NCI-H2107 treated with DMSO at 0.1 percent for 48 hours (cell line): ENCODE results near the gene LPAR3.
"Not testable (repeated sequence)": the region's sequence is repeated elsewhere in the genome, so short reads cannot be mapped to it uniquely, and the experiment has no call there.

Source experiments
- DNase-seq: peaks from one replicate; lab custom pipeline; 2025; ENCODE audit not compliant: unreplicated experiment; lab: John Stamatoyannopoulos, UW

Gene LPAR3

DNA sequence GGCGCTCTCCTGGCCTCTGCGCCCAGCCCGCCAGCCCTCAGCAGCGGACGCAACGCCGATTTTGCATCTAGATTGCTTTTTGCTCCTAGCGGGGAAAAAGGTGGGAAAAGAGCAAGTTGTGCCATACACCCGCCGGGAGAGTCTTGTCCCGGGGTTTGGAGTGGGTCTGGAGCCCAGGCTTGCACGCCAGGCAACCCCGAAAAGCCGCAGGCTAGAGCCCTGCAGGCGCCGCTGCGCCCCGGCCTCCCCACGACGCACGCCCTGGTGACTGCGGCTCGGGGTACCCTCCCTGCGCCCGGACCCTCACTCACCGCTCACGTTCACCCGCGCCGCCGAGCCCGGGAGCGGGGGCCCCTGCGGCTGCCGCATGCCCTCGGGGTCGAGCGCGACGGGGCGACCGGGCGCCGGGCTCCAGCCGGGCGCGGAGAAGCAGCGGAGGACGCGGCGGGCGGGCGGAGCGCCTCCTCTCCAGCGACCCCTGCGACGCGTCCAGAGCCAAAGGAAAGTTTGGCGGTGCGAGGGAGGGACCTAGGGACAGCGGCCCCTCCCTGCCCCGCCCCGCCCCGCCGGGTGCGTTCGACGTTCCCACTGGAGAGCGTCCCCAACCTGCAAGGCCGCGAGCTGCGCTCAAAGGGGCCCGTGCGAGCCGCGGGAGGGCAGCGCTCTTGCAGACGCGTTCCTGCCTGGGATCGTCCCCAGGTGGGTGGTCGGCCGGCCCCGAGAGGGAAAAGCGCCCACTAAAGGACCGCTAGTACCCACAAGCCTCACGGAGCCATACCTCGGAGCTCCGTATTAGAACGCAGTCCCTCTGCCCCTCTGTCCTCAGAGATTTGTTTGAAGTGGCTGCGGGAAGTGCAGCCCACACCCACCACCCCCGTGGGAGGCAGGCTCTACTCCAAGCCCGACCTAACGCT lies at the start of gene LPAR3:
Gene LPAR3 (minus strand): TSS at position 502 of the 914 bp plus-strand sequence. CDS start 27,086 bp downstream, outside the sequence.
- no peak for DNase-seq

DNA sequence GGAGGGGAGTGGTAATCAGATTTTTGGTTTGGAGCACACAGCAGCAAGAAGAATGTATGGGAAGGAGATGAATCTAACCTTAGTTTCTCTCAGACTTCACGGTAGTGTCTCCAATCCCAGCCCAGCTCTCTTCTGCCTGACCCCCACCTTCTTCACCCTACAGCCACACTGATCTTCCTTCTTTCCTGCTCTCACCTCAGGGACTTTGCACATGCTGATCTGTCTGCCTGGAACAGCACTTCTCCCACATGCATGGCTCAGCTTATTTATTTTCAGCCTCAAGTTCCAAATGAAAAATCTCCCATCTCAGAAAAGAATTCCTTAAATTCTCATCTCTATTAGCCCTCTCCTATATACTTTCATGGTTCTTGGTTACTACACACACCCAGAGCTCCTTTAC lies 48.8 kb upstream of the LPAR3 start:
- no peak for DNase-seq

GRCh38 chr1:84940481-84940880 lies 47.5 kb upstream of the LPAR3 start:
- DNase-seq = no peak

GRCh38 chr1:84939761-84940160 lies 46.8 kb upstream of the LPAR3 start:
- DNase-seq = no peak

- no peak for DNase-seq
Measured at GRCh38 chr1:84939151-84939550, 46.1 kb upstream of the LPAR3 start.

DNA sequence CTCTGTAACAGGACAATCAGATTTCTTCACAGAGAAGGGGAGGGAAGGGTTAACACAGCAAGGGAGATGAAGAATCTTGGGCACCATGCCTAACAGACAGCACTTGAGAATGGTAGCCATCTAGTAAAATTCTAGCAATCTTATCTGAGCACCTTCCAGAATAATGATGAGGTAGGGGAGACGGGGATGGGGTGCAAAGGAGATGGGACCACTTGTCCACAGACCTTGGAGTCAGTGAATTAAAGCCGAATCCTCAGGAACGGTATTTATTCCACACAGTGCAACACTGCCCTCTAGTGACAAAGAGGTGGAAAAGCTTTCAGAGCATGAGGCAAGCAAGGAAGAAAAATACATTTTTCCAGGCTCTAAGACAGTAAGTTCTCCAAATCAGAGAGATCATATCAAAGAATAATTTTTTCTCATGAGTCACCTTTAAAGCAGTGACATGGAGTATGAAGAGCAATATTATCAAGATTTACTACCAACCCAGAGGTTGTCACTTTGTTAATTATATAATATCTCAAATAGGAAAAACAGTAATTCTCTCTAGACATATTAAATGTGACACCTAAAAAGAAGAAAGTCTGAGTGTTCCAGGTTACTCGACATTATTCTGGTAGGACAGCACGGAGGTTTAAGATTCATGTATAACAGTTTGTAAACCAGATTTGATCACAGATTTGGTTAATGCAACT lies 43.3 kb upstream of the LPAR3 start:
- DNase-seq = peak; percentile 54

- no peak for DNase-seq
Measured at GRCh38 chr1:84933011-84933611, 40.1 kb upstream of the LPAR3 start.

- no peak for DNase-seq
Measured at GRCh38 chr1:84930831-84931230, 37.8 kb upstream of the LPAR3 start.

- no peak for DNase-seq
Measured at GRCh38 chr1:84930329-84930728, 37.3 kb upstream of the LPAR3 start.

DNA sequence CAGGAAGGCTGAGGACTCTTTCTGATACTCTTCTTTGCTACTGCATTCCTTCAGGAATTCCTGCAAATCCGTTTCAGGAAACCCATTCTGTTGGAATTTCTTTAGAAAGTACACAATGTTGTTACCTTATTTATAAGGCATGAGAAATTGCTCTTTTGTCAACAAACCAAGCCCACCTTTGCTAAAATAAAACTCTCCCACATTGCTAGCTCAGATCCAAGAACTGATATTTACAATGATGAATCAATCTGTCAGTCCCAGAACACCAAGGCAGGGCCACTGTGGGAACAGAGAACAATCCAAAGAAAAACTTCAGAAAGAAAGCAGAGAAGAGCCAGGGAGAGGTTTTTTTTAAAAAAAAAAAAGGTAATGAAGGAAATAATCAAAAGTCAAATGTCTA lies 36.6 kb upstream of the LPAR3 start:
- DNase-seq = no peak

- DNase-seq = no peak
Measured at GRCh38 chr1:84928979-84929378, 36.0 kb upstream of the LPAR3 start.

- no peak for DNase-seq
Measured at GRCh38 chr1:84923317-84923716, 30.3 kb upstream of the LPAR3 start.

- no peak for DNase-seq
Measured at GRCh38 chr1:84920159-84920558, 27.2 kb upstream of the LPAR3 start.

GRCh38 chr1:84919461-84919970 lies 26.5 kb upstream of the LPAR3 start:
- no peak for DNase-seq

DNA sequence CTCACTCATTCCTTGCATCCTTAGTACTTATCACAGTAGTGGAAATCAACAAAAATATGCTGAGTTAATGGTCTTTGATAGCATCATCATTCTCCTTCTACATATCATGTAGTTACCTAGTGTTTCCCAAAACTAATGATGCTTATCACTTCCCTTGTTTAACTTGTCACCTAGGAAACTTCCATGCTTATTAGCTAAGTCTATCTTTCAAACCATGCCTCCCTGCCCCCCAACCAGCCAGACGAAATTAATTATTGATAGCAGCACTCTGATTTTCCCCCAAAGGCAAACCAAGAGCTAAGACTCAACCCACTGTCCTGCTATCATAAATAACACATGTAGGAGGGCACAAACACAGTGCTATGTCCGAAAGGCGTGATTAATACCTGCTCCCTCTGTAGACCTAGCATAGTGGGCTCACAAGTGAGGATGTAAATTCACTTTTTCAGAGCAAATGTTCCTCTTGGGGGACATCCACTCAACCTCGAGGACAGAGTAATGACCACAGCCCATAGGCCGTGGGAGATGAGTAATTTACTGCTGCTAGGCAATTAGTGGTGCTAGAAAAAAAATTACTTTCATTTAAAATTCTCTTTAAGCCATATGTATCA lies 25.8 kb upstream of the LPAR3 start:
- DNase-seq = no peak

DNA sequence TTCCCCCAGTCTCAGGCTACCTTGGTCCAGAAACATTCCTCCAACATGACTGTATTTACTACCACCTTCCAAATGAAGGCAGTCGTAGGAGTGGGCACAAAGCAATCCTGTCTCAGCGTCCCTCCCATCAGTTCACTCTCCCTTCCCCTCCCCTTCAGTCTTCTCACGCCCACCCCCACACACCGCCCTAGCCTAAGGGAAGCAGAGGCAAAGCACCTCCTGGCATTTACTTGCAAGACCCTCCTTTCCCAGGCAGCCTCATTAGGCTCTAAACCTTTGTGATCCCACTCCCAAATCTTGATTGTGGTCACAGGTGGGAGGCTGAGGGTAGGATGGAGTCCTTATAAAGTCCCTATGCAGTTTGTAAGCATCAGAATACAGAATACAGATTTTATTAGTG lies 23.9 kb upstream of the LPAR3 start:
- no peak for DNase-seq

DNA sequence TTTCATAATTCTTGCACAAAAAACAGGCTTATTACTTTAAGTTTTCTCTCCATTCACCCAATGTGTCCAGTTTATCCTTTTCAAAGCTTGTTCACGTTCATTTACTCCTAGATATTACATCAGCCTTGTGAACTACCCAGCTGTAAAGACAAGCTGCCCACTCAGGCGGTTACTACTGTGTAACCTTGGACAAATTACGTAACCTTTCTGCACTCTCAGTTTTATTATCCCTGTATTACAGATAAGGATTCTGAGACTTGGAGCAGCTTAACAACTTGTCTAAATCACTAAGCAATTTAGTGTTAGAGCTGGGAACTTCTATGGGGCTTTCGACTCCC lies 20.5 kb upstream of the LPAR3 start:
- no peak for DNase-seq

- DNase-seq = no peak
Measured at GRCh38 chr1:84912726-84913554, 19.9 kb upstream of the LPAR3 start.

- not testable (repeated sequence) for DNase-seq
Measured at GRCh38 chr1:84908746-84909464, 15.9 kb upstream of the LPAR3 start.
